Measurements from ENCODE around the gene GPR63.

GPR63 gene

GRCh38 chr6:96755096-96755495 is 82.2 kb downstream of the GPR63 start:
- no peak for DNase-seq (ENCODE audit: low spot score)

- no peak for DNase-seq (ENCODE audit: low spot score)
These were observed 87.4 kb downstream of the GPR63 start for GRCh38 chr6:96749891-96750290.
